ENCODE results near the gene SLC2A4RG.

DNA sequence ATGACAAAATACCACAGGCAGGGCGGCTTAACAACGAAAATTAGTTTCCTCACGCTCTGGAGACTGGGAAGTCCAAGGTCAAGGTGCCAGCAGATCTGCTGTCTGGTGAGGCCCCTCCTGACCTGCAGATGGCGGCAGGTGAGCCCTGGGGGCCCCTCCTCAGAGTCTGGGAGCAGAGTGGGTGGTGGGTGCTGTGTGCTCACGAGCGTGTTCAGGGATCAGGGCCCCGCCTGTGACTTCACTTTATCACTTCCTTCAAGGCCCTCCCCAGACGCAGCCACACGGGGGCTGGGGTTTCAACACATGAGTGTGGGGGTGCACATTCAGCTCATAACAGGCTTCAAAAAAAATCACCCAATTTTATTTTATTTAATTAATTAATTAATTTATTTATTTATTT is 39.3 kb downstream of the SLC2A4RG start:
- TF ChIP-seq CTCF (IDR thresholded peaks at IDR 0.05; ENCODE audit: insufficient read depth, low read depth, low read length) (no peak), EZH2 (IDR thresholded peaks at IDR 0.05; ENCODE audit: insufficient read depth, low read length) (no peak)
